Stimulated activated CD8-positive, alpha-beta memory T cell treated with anti-CD3 and anti-CD28 coated beads, Interleukin-15, amount 100 ng/mL, for 48 hours (primary cell): ENCODE measurements around the gene ASCL5.

ENCODE experiments used
- DNase-seq, 2 donors: peaks; one replicate each; pipeline ENCODE4 v3.0.0-alpha.2; 2020; ENCODE audit warnings: low read depth in 2 of 2

The ASCL5 gene

DNA sequence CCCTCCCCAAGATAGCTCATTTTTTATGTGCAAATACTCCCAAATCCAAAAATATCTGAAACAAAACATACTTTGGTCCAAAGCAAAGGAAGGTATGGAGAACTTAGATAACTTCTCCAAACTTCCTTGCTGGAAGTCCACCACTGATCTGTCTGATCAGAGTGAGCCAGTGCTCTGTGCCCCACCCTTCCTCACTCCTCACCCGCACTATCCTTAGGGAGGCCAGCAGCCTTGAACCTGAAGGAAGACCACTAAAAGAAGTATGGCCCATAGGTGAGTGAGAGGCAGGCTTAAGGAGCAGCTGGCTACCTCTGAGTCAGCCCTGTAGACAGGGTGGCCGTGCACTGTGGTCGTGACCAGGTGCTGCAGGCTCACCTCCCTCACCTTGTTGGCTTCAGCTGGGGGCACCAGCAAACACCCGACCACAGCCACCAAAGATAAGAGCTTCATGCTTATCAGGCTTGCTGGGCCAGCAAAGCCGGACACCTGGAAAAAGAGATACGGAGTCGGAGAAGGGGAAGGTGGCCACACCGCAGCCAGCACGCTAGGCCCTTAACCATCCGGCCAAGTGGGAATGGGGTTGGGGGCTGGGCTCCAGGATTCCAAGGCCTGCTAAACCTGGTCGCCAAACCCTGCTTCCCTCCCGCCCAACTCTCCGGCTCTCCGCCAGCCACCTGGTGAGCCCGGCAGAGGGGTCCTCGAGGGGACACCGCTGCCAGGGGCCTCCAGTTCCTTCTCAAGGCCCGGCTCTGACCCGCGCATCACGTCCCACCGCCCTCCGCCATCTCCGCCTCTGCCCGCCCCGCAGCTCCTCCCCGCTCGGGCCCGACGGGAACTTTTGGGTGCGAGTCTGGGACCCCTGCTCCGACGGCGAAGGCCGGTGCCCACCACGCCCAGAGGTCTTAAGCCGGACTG lies 26.7 kb upstream of the ASCL5 start:
- no peak for DNase-seq

DNA sequence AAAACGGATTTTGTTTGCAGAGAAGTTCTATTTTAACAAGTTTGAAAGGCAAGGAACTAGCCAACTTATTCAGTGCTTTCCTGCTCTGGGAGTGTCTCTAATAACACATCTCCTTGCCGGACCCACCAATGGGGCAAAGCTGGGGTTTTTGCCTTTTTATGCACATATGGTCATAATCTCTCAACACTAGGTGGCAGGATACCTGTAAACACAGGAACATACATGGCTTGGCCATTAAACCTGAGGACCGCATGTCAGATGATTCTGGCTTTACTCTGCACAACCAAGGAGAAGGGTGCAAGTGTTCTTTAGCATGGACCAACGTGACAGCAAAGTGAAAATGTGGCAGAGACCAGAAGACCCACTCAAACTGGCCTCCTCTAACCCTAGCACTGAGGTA lies 22.4 kb upstream of the ASCL5 start:
- no peak for DNase-seq

DNA sequence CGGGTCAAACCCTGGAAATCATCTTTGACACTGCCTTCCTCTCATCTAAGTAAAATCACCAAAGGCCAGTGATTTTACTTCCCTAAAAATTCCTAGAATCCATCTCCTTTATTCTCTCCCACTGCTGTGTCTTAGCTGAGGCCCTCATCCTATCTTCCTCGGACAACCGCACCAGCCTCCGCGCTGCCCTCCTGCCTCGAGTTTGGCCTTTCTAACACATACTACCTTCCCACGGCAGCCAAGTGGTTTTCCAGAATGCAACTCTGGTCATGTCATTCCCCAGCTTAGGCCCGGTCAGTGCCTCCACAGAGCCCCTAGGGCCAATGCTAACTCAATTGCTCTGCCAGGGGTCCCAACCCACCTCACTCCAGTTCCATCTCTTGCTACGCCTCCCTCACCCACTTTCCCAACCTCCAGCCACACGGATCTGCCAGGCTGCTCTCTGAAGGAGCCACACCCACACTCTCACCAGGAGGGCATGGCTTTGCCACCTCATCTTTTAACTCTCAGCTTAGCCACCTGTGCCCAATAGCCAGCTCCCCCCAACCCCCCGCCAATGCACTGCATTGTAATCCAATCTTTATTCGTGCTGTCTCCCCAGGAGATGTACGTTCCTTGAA lies 20.5 kb upstream of the ASCL5 start:
- DNase-seq: no peak

DNA sequence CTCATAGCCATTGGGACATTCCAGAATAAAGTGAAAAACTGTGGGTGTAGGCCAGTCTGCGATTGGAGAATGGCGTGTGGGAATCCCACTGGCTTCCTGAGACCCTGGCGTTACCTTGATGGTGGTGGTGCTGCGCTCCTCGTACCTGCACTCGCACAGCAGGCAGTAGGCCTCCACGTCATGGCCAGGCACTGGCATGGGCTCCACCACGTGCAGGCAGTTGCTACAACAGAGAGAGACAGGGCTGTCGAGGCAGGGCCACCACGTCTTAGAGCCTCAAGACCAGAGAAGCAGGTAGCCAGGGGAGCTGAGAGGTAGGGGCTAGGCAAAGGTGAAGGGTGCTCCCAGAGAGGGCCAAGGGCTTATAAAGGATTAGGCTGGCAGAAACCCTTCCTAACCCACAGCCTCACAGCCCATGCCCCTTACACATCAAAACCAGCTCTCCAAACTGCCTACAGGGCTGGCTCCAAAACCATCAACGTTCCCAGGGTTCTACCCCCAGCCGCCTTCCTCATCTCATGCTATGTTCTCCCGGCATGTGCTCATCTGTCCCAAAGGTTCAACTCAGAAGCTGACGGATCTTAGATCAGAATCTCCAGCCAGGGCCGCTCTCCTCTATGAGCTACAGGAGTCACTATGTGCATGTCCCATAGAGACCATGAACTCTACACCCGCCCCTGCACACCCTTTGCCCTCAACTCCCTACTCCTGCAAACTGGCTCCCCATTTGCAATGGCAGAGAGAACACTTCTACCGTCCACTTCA lies 19.8 kb upstream of the ASCL5 start:
- DNase-seq: no peak

DNA sequence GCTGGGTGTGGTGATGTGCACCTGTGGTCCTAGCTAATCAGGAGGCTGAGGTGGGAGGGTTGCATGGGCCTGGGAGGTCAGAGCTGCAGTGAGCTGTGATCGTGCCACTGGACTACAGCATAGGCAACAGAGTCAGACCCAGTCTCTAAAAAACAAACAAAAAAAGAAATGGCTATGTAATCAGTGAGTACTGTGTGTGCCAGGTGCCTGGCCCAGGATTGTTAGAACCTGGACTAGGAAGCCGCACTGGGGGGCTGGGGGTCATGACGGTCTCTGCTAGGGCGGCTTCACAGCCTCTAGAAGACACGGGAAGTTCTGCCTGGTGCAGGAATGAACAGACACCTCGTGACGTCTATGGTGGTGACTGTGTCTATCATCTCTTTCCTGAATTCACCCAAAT lies 18.8 kb upstream of the ASCL5 start:
- DNase-seq: no peak

DNA sequence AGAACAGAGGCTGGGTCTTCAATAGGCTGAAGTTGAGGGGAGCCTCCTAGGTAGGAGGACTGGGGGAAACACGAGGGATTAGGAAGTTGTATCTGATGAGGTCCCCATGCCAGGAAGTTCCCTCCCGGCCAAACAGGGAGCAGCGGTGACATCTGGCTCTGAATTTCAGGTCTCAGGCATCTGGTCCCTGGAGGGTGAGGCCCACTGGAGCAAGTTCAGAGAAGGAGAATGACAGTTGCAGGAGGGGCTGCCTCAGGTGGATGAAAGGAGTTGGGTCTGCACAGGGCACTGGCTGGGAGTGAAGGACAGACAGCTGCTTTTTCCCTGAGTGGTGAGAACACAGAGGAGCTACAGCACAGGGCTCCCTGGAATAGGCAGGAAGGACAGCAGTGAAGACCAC lies 18.1 kb upstream of the ASCL5 start:
- no peak for DNase-seq

DNA sequence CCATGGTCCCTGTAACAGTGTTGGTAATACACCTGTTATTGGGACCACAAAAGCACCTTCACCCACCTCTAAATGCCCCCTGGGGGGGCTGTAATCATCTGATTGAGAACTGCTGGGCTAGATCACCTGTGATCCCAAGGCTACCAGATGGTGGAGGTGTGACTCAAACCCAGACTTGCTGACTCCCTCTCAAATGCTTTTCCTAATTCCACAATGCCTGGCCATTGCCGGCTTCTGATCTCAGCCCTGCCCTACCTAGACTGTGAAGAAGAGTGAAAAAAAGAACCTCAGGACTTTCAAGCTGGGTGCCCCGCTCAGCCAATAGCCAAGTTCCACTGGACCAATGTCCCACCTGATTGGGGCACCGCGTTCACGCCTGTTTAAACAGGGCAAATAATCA lies 17.7 kb upstream of the ASCL5 start:
- DNase-seq: no peak

DNA sequence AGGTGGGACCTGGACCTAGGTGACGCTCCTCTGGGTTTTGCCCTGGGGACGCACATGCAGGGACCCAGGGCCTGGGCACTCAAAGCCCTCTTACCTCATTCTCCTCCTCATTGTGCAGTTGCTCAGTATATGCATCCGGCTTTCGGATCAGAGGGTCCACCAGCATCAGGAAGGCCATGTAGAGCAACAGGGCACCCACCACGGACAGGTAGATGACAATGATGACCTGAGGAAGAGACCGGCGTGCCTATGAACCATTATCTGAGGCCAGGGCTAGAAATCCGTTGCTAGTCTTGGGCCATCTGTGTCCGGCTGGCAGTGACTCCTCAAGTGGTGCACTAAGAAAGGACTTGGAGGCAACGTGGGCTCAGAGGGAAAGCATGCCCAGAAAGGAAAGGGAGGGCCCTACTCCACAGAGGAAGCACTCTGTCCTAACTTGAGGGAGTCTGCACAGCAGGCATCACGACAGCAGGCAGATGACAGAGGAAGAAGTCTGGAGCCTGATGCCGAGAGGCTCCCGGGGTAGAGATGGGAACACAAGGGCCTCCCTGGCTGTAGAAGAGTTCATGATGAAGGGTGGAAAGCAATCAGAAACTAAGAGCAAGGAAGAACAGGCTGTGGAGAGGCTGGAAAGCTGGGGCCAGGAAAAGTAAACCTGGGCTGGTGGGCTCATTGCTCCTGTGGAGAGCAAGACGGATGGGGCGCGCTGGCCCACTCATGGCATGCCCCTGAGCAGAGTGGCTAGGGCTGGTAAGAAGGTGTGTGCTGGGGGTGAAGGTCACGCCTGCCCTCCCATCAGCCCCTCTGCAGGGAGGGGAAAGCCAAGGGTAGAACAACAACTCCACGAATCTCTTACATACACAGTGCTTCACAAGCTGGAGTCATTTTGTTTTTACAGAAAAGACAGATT lies 17.0 kb upstream of the ASCL5 start:
- DNase-seq: no peak

DNA sequence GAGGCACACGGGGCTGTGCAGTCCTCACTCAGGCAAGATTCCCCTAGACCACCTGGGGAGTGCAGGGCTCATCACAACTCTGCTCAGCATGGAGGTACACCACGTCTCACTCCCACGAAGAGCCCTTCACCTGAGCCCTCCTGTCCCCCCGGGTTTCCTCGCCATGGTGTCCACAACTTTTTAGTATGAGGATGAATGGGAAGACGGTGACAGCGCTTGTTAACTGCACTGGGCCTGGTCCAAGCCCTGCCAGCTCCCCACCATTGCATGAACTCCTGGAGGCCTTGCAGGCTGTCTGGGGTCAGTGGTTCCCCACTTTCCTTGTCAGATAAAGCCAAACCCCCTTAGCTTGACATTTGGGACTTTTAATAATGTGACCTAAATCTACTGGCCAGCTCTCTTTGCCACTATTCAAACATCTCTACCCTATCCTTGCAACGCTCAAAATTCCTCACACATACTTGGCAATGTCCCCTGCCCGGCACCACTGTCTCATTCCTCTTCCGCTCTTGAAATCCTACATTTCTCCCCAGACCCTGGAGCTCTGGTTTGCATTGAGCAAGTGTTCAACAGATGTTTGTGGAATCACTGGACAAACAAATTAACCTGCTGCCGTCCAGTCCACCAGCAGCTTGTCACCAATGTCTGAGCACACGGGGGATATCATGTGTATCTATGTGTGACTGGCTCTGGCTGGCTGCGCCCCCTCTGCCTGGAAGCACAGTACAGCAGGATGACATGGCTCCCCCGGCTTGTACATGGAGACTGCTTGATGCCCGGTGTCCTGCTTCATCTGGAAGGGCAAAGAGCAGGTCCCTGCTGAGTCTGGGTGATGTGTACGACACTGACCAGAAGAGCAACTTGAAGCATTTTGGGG lies 16.1 kb upstream of the ASCL5 start:
- DNase-seq: no peak

DNA sequence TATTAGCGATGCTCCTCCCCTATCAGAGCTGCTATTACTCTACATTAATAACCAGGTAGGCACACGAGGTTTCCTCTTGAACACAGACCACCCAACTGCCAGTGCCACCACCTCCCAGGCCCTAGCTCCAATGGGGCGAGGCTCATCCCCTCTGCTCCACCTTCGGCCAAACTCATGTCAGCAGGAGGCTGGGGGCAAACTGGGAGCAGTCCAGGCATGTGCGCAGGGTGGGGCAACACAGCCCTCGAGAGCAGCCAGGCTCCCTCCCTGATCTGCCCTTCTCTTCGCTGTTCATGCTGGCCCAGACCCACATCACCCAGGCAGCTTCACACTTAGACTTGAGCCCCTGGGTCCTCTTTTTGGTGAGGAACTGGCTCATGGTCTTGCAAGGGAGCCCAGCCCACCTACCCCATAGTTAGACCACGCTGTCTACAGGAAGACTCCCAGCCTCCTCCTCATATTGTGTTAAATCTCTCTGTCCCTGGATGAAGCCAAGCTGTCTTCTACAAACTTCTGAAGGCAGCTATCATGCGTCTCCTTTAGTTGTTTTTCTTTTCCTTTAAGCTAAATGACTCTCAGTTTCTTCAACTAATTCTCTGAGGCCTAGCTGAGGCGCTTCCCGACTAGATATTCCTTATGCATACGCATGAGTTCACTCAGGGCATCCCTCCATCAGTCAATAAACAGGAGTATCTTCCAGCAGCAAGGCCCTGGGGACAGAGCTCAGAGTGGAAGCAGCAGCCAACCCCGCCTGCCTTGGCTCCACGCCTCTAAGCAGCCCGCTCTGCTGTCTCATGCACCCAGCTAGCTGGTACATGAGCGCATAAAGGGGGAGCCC lies 15.2 kb upstream of the ASCL5 start:
- no peak for DNase-seq

DNA sequence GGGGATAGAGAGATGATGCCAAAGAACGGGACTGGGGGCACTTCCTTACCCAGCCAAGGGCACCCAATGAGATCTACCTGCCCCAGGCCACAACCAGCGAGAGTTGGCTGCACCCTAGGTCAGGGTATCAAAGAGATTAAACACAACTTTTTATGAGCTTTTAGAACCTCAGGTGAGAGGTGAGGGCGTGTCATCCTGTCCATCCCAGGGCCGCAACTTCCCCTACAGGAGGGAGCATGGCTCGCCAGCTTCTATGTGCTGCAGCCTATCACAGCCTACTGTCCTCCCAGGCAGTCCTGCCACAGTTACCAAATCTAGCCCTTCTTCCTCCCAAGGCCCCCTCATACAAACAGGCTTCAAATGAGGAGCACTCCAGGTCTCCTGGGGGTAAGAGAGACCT lies 14.4 kb upstream of the ASCL5 start:
- DNase-seq: no peak

DNA sequence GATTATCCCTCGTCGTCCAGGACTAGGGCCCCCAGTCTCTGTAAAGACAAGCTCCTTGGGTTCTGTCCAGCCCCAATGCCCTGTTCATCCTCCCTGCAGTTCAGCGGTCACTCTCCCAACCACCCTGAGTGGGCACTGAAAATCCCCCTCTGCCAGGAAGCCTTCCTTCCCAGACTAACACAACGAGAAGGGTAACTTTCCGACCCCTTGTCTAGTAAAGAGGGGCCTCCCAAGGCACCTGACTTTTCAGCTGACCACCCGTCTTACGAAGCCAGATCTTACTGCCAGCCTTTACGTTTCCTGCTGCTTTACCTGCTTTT lies 13.9 kb upstream of the ASCL5 start:
- DNase-seq: no peak

DNA sequence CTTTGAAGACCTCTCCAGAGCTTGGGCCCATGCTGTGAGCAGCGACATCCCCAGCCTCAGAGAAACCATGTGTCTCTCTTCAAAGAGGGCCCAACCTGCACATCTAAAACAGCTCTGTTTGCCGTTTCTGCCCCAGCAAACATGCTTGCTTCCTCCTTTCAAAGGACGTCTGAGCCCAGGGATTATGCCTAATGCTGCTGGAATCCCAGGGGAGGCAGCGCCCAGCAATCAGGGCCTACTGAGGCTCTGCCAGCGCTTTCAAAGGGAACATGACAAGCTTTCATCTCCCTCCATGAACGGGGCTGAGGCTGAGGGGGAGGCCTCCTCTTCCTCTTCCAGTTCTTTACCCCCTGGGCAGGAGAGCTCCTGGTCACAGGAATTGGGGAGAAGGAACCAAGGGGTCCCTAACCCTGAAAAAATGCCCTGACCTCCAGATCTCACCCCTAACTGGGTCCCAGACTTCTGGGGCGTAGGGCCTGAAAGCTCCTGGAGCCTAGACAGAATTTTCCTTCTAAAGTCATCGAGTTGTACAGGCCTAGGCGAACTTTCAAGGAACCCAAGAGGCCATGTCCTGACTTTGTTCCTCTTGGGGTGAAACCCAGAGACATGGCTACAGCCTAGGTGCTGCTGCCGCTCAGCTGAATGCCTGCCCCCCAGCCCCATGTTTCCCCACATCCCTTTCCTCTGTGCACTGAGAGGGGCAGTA lies 13.4 kb upstream of the ASCL5 start:
- DNase-seq: no peak

DNA sequence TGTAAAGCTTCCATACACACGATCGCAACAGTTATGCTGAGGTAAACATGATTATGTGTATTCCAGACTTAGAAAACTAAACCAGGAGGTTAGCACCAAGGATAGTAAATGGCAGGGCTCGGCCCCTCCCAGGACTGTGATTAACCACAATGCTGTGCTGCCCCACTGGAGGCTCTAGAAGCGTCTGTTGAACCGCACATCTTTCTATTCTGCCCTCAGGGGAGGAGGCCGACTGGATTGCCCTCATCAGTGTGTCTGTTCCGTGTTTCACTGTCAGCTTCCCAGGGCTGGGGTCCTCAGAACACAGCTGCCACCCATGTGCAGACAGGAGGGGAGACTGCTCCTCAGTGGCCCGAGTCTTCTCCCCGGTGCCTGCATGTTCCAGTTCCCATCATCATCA lies 12.8 kb upstream of the ASCL5 start:
- no peak for DNase-seq

DNA sequence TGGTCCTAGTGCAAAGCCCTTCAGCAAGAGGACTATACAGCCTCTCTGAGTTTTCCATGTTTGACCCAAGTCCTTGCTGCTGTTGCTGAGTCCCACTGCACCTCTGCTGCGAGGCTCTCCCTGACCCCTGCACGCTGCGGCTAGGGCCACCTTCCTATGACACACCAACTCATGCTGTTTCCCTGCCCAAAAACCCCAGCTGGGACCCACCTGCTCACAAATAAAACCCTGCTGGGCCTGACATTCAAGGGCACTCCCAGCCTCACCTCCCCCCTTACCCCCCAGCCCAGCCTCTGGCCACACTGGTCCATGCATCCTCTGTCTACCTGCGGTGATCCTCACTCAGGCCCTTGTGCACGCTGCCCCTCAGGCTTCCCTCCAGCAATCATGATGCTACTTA lies 12.3 kb upstream of the ASCL5 start:
- no peak for DNase-seq

DNA sequence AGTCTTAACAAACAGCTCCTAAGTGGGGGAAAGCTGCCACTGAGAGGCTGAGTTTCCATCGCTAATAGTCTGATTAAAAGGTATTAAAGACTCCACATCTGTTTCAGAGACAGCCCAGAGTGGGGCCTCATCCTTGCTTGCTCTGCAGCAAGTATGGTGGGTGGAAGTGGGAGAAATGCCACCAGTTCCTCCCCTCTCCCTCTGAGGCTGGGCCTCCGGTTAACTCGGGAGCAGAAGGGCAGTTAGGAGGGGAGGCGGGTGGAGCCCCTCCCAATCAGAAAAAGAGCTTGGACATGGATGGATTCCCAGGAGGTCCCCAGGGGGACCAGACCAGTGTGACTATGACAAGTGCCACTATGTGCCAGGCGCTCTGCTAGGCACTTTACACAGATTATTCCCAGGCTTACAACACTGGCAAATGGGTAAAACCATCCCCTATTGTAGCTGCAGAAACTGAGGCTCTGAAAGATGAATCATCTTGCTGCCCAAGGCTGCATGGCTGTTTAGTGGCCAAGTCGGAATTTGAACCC lies 11.4 kb upstream of the ASCL5 start:
- DNase-seq: no peak

DNA sequence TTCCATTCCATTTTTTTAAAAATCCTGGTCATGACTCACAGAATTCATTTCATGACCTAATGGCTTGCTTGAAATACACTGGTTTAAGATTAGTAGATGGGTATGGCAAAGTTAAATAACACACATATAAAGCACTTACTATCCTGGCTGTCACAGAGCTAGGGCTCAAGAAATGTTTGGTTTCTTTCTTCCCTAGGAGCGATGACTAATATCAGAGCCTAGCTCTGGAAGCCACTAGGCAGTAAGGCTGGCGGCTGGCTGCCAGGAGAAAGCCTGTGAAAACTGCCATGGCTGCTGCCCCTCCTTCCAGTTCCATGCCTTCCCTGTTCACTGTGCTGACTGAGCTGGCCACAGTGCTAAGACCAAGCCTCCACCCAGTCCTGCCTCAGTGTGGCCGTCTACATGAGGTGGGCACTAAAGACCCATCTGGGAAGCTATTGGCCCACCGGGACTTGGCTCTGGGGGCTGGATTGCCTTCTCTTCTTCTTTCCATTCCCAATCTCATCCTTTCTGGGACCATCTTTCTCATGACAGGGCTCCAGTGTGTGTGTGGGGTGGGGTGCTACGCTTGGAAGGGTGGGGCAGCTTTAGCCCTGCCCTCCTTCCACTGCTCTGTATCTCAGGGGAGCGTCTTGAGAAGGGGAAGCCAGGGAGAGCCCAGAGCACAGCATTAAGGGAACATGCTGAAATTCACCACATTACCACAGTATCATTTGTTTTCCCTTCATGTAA lies 10.8 kb upstream of the ASCL5 start:
- DNase-seq: no peak

DNA sequence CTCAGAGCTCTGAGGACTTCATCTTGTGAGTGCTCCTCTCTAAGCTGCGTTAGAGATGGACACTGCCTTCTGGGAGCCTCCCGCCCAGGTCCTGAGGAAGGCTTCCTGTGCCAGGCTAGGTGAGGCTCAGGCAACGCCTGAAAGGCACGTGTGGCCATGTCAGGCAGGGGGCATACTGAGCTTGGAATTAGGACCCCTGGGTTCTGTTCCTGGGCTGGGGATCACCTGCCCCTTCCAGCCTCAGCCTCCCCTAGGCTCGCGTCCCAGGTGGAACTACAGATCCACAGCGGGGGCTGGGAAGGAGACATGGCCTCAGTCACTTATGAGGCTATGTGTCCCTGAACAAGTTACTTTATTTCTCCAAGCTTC lies 10.0 kb upstream of the ASCL5 start:
- DNase-seq: no peak
